T-cell (primary cell): ENCODE data around the gene IST1. TPM values are rescaled to one million over a fixed set of nuclear protein-coding genes. Genes with fewer than 3 reads are reported as not detected.

ENCODE experiments used
- ATAC-seq, 4 experiments: fragments of 200-7000 bp in 3 of 4; fragments of 150-1000 bp in 1 of 4; cut with Tn5 transposase; replicated peaks in 1 of 4; 1 replicate in 3 of 4; 2 replicates in 1 of 4; pipeline ENCODE4 v1.10.0; 2021; ENCODE audit warnings: moderate library complexity in 3 of 4, mild to moderate bottlenecking in 2 of 4, moderate number of reproducible peaks in 1 of 4
- CTCF ChIA-PET, 2 donors: fragments of 300-600 bp; sonication (Branson Sonifier 250); formaldehyde crosslinking; loops; one replicate each; lab custom pipeline; 2022; ENCODE audit warnings: antibody characterized with exemption in 2 of 2; lab: Charles Lee
- POLR2A ChIA-PET, 2 donors: fragments of 300-600 bp; sonication (Branson Sonifier 250); formaldehyde crosslinking; loops; one replicate each; lab custom pipeline; 2022; ENCODE audit warnings: antibody characterized with exemption in 2 of 2; lab: Charles Lee
- DNase-seq, 35 experiments: peaks; one replicate each; pipeline versions ENCODE4 v3.0.0 to v3.0.0-alpha.2; 2013 to 2023
- H3K27ac ChIP-seq: one replicate; pipeline ENCODE4 v1.5.1; 2013; ENCODE audit warnings: low read length
- H3K27me3 ChIP-seq, 2 experiments: replicated peaks in 1 of 2; 1 replicate in 1 of 2; 2 replicates in 1 of 2; pipeline versions ENCODE4 v1.6.1 to v1.7.0; 2013; ENCODE audit warnings: low read length in 1 of 2, mixed read lengths in 1 of 2; ENCODE audit not compliant: control insufficient read depth in 2 of 2, insufficient read depth in 2 of 2; ENCODE audit errors: extremely low read depth in 1 of 2
- H3K36me3 ChIP-seq, 2 donors: 1 replicate in 1 of 2; 2 replicates in 1 of 2; pipeline versions ENCODE4 v1.6.1 to v1.7.0; 2013; ENCODE audit warnings: low read length in 1 of 2; ENCODE audit not compliant: control insufficient read depth in 2 of 2, insufficient read depth in 1 of 2; ENCODE audit errors: extremely low read depth in 1 of 2
- H3K4me1 ChIP-seq, 2 experiments: 1 replicate in 1 of 2; 2 replicates in 1 of 2; pipeline versions ENCODE4 v1.6.1 to v1.7.0; 2013; ENCODE audit warnings: low read length in 2 of 2, mixed read lengths in 1 of 2; ENCODE audit not compliant: insufficient read depth in 2 of 2, control insufficient read depth in 1 of 2; ENCODE audit errors: extremely low read depth in 1 of 2
- H3K4me3 ChIP-seq, 2 donors: 1 replicate in 1 of 2; 2 replicates in 1 of 2; pipeline versions ENCODE4 v1.5.1 to v1.7.0; 2013; ENCODE audit warnings: mild to moderate bottlenecking in 2 of 2, low read length in 1 of 2, moderate library complexity in 1 of 2; ENCODE audit not compliant: control insufficient read depth in 1 of 2; ENCODE audit errors: extremely low read depth in 1 of 2
- H3K9me3 ChIP-seq: 2 replicates; pipeline ENCODE4 v1.7.0; 2013
- H3K27ac Mint-ChIP-seq, 2 donors: one replicate each; pipeline ENCODE4 v1.8.0; 2020 to 2021; ENCODE audit warnings: mild to moderate bottlenecking in 2 of 2, mixed read lengths in 2 of 2
- H3K27me3 Mint-ChIP-seq, 2 donors: one replicate each; pipeline ENCODE4 v1.8.0; 2021 to 2022; ENCODE audit warnings: mixed read lengths in 2 of 2
- H3K36me3 Mint-ChIP-seq: one replicate; pipeline ENCODE4 v1.8.0; 2021; ENCODE audit warnings: mixed read lengths
- H3K4me1 Mint-ChIP-seq, 3 donors: one replicate each; pipeline ENCODE4 v1.8.0; 2020 to 2022; ENCODE audit warnings: mixed read lengths in 3 of 3, mild to moderate bottlenecking in 1 of 3
- H3K4me3 Mint-ChIP-seq, 3 donors: one replicate each; pipeline ENCODE4 v1.8.0; 2020 to 2022; ENCODE audit warnings: mild to moderate bottlenecking in 3 of 3, mixed read lengths in 3 of 3, moderate library complexity in 3 of 3
- H3K9me3 Mint-ChIP-seq, 3 donors: one replicate each; pipeline ENCODE4 v1.8.0; 2020 to 2022; ENCODE audit warnings: mixed read lengths in 3 of 3
- WGBS: methylation state at CpG from one replicate; pipeline ENCODE4 v1.1.5; 2013; ENCODE audit warnings: missing lambda C conversion rate; ENCODE audit not compliant: insufficient coverage; 5-methylcytosine and 5-hydroxymethylcytosine counted together
- total RNA-seq, 35 experiments: library from RNA in 6 of 35; stranded (reverse) in 6 of 35; fragments of 120-200 nt in 1 of 35; gene quantifications; one replicate each; pipeline versions ENCODE4 v1.2.1 to v1.2.4 and lab custom pipeline; 2013 to 2026

Gene IST1
- total RNA-seq, result 100 to 1,000 TPM; 249 to 278 (median 263) TPM
- total RNA-seq (2013), result 187 TPM
- total RNA-seq (lab: John Stamatoyannopoulos, UW), result 141 to 270 (median 222) reads per million in 29 experiments

GRCh38 chr16:71894921-71895678 lies at the start of gene IST1:
TSS of gene IST1 (plus strand) at chr16:71895531. CDS start at chr16:71915641, 20,110 bp downstream.
- ChIA-PET POLR2A (interaction anchor here (0.5 to 1.7 kb wide), 3 partner anchors 14 to 115 kb away, joined by 3 to 8 read pairs (median 3); partner anchors contain the start of gene AP1G1 (in 1 of the 2)), CTCF (interaction anchor here (0.5 to 1.8 kb wide), 8 partner anchors 9 to 107 kb away, joined by 3 to 12 read pairs (median 5); partner anchors contain the start of gene ZNF821 (in 1 of the 2))
- ATAC-seq (peak; percentile 89 to 96 (median 92)), DNase-seq (peak; percentile 94 to 99 (median 97))
- peak within 1 kb of the TSS; percentile 96 to 98 (median 96) for H3K4me3 Mint-ChIP-seq
- no peaks in the 10 kb centered on the region for H3K27me3 Mint-ChIP-seq
- peaks cover 14 to 42% of the 10 kb centered on the region in 2 experiments for H3K4me1 ChIP-seq
- H3K4me3 ChIP-seq, result peak within 1 kb of the TSS; percentile 70 to 98
- no peaks in the 10 kb centered on the region for H3K9me3 ChIP-seq
- H3K9me3 Mint-ChIP-seq, result no peaks in the 10 kb centered on the region
- H3K4me1 Mint-ChIP-seq, result peaks cover 35 to 46% (median 40%) of the 10 kb centered on the region in 3 donors
- no peaks in the 10 kb centered on the region for H3K27me3 ChIP-seq
- peak within 1 kb of the TSS; percentile 95 to 96 for H3K27ac Mint-ChIP-seq
- WGBS, result under 1% methylated on average over 64 of the region's 67 CpGs
- H3K36me3 ChIP-seq, result peaks cover 0 to 3% of the 10 kb centered on the region in 2 donors
- peaks cover 3% of the 10 kb centered on the region for H3K36me3 Mint-ChIP-seq
- H3K27ac ChIP-seq, result peak within 1 kb of the TSS; percentile 86

GRCh38 chr16:71845639-71846430 lies 49.5 kb upstream of the IST1 start, which contains the start of gene ATXN1L:
TSS of gene ATXN1L (plus strand) at chr16:71845976. CDS start at chr16:71849741, 3,765 bp downstream.
- Mint-ChIP-seq H3K4me3 (peak within 1 kb of the TSS; percentile 91 to 94 (median 92)), H3K27ac (peak within 1 kb of the TSS; percentile 92 to 95), H3K9me3 (no peaks in the 10 kb centered on the region), H3K36me3 (peaks cover 19% of the 10 kb centered on the region), H3K4me1 (peaks cover 32 to 44% (median 42%) of the 10 kb centered on the region in 3 donors), H3K27me3 (no peaks in the 10 kb centered on the region)
- Histone ChIP-seq H3K4me1 (peaks cover 13 to 18% of the 10 kb centered on the region in 2 experiments), H3K4me3 (peak within 1 kb of the TSS; percentile 91), H3K9me3 (no peaks in the 10 kb centered on the region), H3K36me3 (peaks cover 8 to 30% of the 10 kb centered on the region in 2 donors), H3K27me3 (no peaks in the 10 kb centered on the region), H3K27ac (peak within 1 kb of the TSS; percentile 91)
- DNase-seq (peak; percentile 80 to 96 (median 88)), ATAC-seq (peak; percentile 93 to 95 (median 94))
- under 1% methylated on average over 52 of the region's 62 CpGs for WGBS
- ChIA-PET POLR2A (interaction anchor here in 1 of 2 donors (0.9 kb wide), 1 partner anchor 37 kb away, joined by 6 read pairs; no protein-coding TSS in a partner anchor), CTCF (interaction anchor here (1.6 to 2.6 kb wide), 2 partner anchors 36 to 37 kb away, joined by 5 to 19 read pairs; no protein-coding TSS in a partner anchor)

- H3K4me1 ChIP-seq, result peaks cover 13 to 22% of the 10 kb centered on the region in 2 experiments
- H3K9me3 ChIP-seq, result no peaks in the 10 kb centered on the region
- POLR2A ChIA-PET, result interaction anchor here (0.6 to 0.9 kb wide), 2 partner anchors 36 to 46 kb away, joined by 6 read pairs; no protein-coding TSS in a partner anchor
- Mint-ChIP-seq H3K9me3 (no peaks in the 10 kb centered on the region), H3K4me3 (peak overlapping the region; percentile 91 to 94 (median 92)), H3K27ac (peak overlapping the region; percentile 66 to 79), H3K4me1 (peaks cover 34 to 45% (median 44%) of the 10 kb centered on the region in 3 donors), H3K27me3 (no peaks in the 10 kb centered on the region), H3K36me3 (peaks cover 21% of the 10 kb centered on the region)
- no peaks in the 10 kb centered on the region for H3K27me3 ChIP-seq
- WGBS, result 2% methylated on average over 15 of the region's 20 CpGs
- H3K4me3 ChIP-seq, result peak overlapping the region; percentile 91
- CTCF ChIA-PET, result interaction anchor here in 1 of 2 donors (0.5 to 2.6 kb wide), 2 partner anchors 36 to 99 kb away, joined by 3 to 19 read pairs; no protein-coding TSS in a partner anchor
- H3K36me3 ChIP-seq, result peaks cover 8 to 36% of the 10 kb centered on the region in 2 donors
- ATAC-seq (no peak), DNase-seq (peak in 3 of 35 experiments; percentile 4 to 31 (median 10))
- H3K27ac ChIP-seq, result peak overlapping the region; percentile 80
These were observed 48.9 kb upstream of the IST1 start for GRCh38 chr16:71846431-71846830.

- DNase-seq (no peak), ATAC-seq (no peak)
- POLR2A ChIA-PET, result interaction anchor here (0.6 to 0.9 kb wide), 3 partner anchors 36 to 158 kb away, joined by 3 to 6 read pairs (median 6); no protein-coding TSS in a partner anchor
- no peaks in the 10 kb centered on the region for H3K27me3 ChIP-seq
- CTCF ChIA-PET, result interaction anchor here in 1 of 2 donors (0.5 to 2.6 kb wide), 2 partner anchors 35 to 98 kb away, joined by 3 to 19 read pairs; no protein-coding TSS in a partner anchor
- Mint-ChIP-seq H3K4me1 (peaks cover 39 to 52% (median 50%) of the 10 kb centered on the region in 3 donors), H3K27me3 (no peaks in the 10 kb centered on the region), H3K9me3 (no peaks in the 10 kb centered on the region), H3K36me3 (peaks cover 23% of the 10 kb centered on the region), H3K27ac (peak overlapping the region; percentile 66 to 79), H3K4me3 (peak overlapping the region; percentile 91 to 94 (median 92))
- WGBS, result no CpG with 5 or more reads among the region's 3 CpGs
- no peak overlapping the region for H3K27ac ChIP-seq
- H3K36me3 ChIP-seq, result peaks cover 8 to 42% of the 10 kb centered on the region in 2 donors
- no peaks in the 10 kb centered on the region for H3K9me3 ChIP-seq
- peaks cover 13 to 29% of the 10 kb centered on the region in 2 experiments for H3K4me1 ChIP-seq
- H3K4me3 ChIP-seq, result peak overlapping the region in 1 of 2 donors; percentile 91
These were observed 48.2 kb upstream of the IST1 start for GRCh38 chr16:71847096-71847495.

GRCh38 chr16:71848622-71849021 lies 46.7 kb upstream of the IST1 start:
- CTCF ChIA-PET, result interaction anchor here (0.6 to 2.6 kb wide), 3 partner anchors 22 to 34 kb away, joined by 9 to 19 read pairs (median 10); no protein-coding TSS in a partner anchor
- 94% methylated on average over 2 of the region's 6 CpGs for WGBS
- H3K4me3 ChIP-seq, result no peak overlapping the region
- H3K4me1 ChIP-seq, result peaks cover 10 to 44% of the 10 kb centered on the region in 2 experiments
- DNase-seq, result no peak
- POLR2A ChIA-PET, result interaction anchor here in 1 of 2 donors (0.5 kb wide), 1 partner anchor 62 kb away, joined by 3 read pairs; no protein-coding TSS in a partner anchor
- peaks cover 48 to 60% (median 57%) of the 10 kb centered on the region in 3 donors for H3K4me1 Mint-ChIP-seq
- no peak overlapping the region for H3K27ac ChIP-seq
- no peaks in the 10 kb centered on the region for H3K9me3 Mint-ChIP-seq
- no peak for ATAC-seq
- H3K36me3 Mint-ChIP-seq, result peaks cover 29% of the 10 kb centered on the region
- H3K27me3 Mint-ChIP-seq, result no peaks in the 10 kb centered on the region
- no peak overlapping the region for H3K4me3 Mint-ChIP-seq
- H3K36me3 ChIP-seq, result peaks cover 8 to 52% of the 10 kb centered on the region in 2 donors
- no peaks in the 10 kb centered on the region for H3K27me3 ChIP-seq
- no peaks in the 10 kb centered on the region for H3K9me3 ChIP-seq
- H3K27ac Mint-ChIP-seq, result no peak overlapping the region
